ENCODE results near the gene WDR91. TPM values are rescaled to one million over a fixed set of nuclear protein-coding genes. Genes with fewer than 3 reads are reported as not detected.
A peak's percentile ranks its signal among the peaks of the same experiment; 100 is the strongest.

Gene WDR91
- total RNA-seq, 2 donors from 2014 or later = 28.0 to 32.4 TPM

GRCh38 chr7:135188298-135188984 lies 22.9 kb downstream of the WDR91 start:
- WGBS, 2 donors = 66 to 79% methylated on average over 8 to 12 of the region's 12 CpGs
- Histone ChIP-seq H3K4me1 (peaks cover 30% of the 10 kb centered on the region), H3K4me3 (no peak overlapping the region), H3K27ac (peak overlapping the region; percentile 65 to 80 (median 74)), H3K27me3 (no peaks in the 10 kb centered on the region), H3K9me3 (no peaks in the 10 kb centered on the region), H3K36me3 (replicated peaks in 1 of 2; ENCODE audit: insufficient read depth in 1 of 2, low read depth in 2 of 2) (peaks cover 16 to 36% of the 10 kb centered on the region in 2 donors)
- intact Hi-C loops (cut with DNase I) = no loop called here
- ATAC-seq = peak; percentile 11
- DNase-seq = peak; percentile 42 to 70 (median 54)
- TF ChIP-seq POLR2A (IDR thresholded peaks at IDR 0.05) = peak in 1 of 3 donors; percentile 11
- no peak for TF ChIP-seq CTCF (IDR thresholded peaks at IDR 0.05)

DNA sequence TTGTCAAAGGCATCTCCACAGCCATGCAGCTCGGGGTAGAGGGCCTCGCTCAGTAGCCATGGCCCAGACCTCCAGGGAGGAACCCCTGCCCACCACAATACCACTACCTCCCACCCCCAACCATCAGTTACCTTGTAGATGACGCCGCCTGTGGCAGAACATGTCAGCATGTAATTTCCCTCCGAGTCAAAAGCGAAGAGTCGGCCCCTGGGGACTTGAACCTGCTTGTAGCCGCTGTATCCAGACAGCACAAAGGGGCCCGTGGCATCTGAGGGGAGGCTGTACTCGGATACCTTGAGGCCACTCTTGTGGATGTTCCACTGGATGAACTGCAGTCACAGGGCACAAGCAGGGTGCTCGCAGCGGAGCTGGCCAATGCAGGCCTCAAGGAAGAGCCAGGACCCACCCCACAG lies 24.5 kb downstream of the WDR91 start:
- H3K27me3 ChIP-seq = no peaks in the 10 kb centered on the region
- H3K4me3 ChIP-seq = no peak overlapping the region
- H3K4me1 ChIP-seq = peaks cover 24% of the 10 kb centered on the region
- DNase-seq (peak in 1 of 4 donors; percentile 9), ATAC-seq (no peak)
- TF ChIP-seq POLR2A (IDR thresholded peaks at IDR 0.05) (no peak), CTCF (IDR thresholded peaks at IDR 0.05) (no peak)
- peaks cover 16 to 39% of the 10 kb centered on the region in 2 donors for H3K36me3 ChIP-seq (replicated peaks in 1 of 2; ENCODE audit: insufficient read depth in 1 of 2, low read depth in 2 of 2)
- H3K9me3 ChIP-seq = peaks cover 0 to 9% (median 0%) of the 10 kb centered on the region in 3 donors
- WGBS, 2 donors = 86 to 88% methylated on average over 7 to 12 of the region's 12 CpGs
- intact Hi-C loops (cut with DNase I) = no loop called here
- no peak overlapping the region for H3K27ac ChIP-seq

- Histone ChIP-seq H3K36me3 (replicated peaks in 1 of 2; ENCODE audit: insufficient read depth in 1 of 2, low read depth in 2 of 2) (peaks cover 16 to 39% of the 10 kb centered on the region in 2 donors), H3K27me3 (no peaks in the 10 kb centered on the region), H3K4me3 (no peak overlapping the region), H3K9me3 (peaks cover 0 to 14% (median 0%) of the 10 kb centered on the region in 3 donors), H3K27ac (peak overlapping the region in 1 of 4 donors; percentile 5), H3K4me1 (peaks cover 24% of the 10 kb centered on the region)
- DNase-seq (no peak), ATAC-seq (no peak)
- TF ChIP-seq POLR2A (IDR thresholded peaks at IDR 0.05) (no peak), CTCF (IDR thresholded peaks at IDR 0.05) (no peak)
- 95 to 97% methylated on average over 3 of the region's 3 CpGs for WGBS, 2 donors
- intact Hi-C loops (cut with DNase I) = no loop called here
These were observed 25.1 kb downstream of the WDR91 start for GRCh38 chr7:135186261-135186540.

DNA sequence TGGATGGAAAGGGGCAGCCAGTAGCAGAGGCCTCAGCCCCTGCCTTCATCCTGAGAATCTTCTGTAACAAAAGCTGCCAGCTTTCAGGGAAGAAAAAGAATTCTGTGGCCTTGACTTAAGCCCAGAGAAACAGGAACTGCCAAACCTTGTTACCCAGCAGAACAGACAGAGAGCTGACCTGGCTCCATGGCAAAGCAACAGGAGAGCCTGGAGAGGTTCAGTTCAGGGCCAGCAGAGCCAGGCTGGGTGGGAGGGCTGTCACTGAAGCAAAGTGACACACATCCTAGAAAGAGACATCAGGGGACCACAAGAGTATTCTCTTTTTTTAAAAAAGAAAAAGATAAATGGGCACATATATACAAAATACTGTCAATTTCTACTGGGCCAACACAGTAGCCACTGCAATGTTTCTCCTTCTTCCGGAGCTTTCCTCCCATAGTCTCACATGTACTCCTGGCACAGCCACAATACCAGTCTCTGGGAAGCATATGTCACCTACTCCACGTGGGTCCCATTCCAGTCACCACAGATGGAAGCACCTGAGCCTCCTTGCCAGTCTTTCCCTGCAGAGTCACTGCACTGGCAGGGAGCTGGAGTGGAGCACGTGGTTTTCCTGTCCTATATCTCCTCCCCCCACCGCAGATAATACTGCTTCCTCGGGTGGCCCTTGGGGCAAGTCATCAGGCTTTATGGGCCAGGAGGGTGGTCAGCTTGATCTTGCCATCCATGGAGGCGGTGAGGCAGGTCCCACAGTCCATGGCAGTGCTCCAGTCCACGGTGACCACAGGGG lies 25.7 kb downstream of the WDR91 start:
- Histone ChIP-seq H3K4me3 (no peak overlapping the region), H3K4me1 (peaks cover 24% of the 10 kb centered on the region), H3K36me3 (replicated peaks in 1 of 2; ENCODE audit: insufficient read depth in 1 of 2, low read depth in 2 of 2) (peaks cover 16 to 39% of the 10 kb centered on the region in 2 donors), H3K9me3 (peaks cover 0 to 19% (median 3%) of the 10 kb centered on the region in 3 donors), H3K27ac (peak overlapping the region in 2 of 4 donors; percentile 5 to 12), H3K27me3 (no peaks in the 10 kb centered on the region)
- intact Hi-C loops (cut with DNase I) = no loop called here
- 83 to 87% methylated on average over 7 of the region's 7 CpGs for WGBS, 2 donors
- TF ChIP-seq POLR2A (IDR thresholded peaks at IDR 0.05) = no peak
- no peak for TF ChIP-seq CTCF (IDR thresholded peaks at IDR 0.05)
- ATAC-seq = no peak
- DNase-seq = peak in 3 of 4 donors; percentile 14 to 61 (median 46)
